ENCODE measurements around the gene GDF10. TPM values are rescaled to one million over a fixed set of nuclear protein-coding genes. Genes with fewer than 3 reads are reported as not detected.

Gene GDF10
- total RNA-seq, 2 donors from 2014 or later: 0.63 to 1.9 TPM

- no peaks in the 10 kb centered on the region for H3K36me3 ChIP-seq
- H3K27me3 ChIP-seq: no peaks in the 10 kb centered on the region
- peak; percentile 23 for DNase-seq (ENCODE audit: low spot score)
- no peak for TF ChIP-seq CTCF (IDR thresholded peaks at IDR 0.05)
- H3K9me3 ChIP-seq: no peaks in the 10 kb centered on the region
- H3K4me3 ChIP-seq: no peak overlapping the region
- no peak overlapping the region for H3K27ac ChIP-seq
- H3K4me1 ChIP-seq: peaks cover 0 to 18% of the 10 kb centered on the region in 2 donors
Measured at GRCh38 chr10:47285381-47286115, 14.4 kb upstream of the GDF10 start.

- TF ChIP-seq CTCF (IDR thresholded peaks at IDR 0.05): no peak
- no peak overlapping the region for H3K27ac ChIP-seq
- no peaks in the 10 kb centered on the region for H3K36me3 ChIP-seq
- H3K27me3 ChIP-seq: no peaks in the 10 kb centered on the region
- H3K4me1 ChIP-seq: peaks cover 0 to 18% of the 10 kb centered on the region in 2 donors
- no peak overlapping the region for H3K4me3 ChIP-seq
- no peaks in the 10 kb centered on the region for H3K9me3 ChIP-seq
- peak; percentile 23 for DNase-seq (ENCODE audit: low spot score)
Measured at GRCh38 chr10:47286116-47286505, 13.9 kb upstream of the GDF10 start.

DNA sequence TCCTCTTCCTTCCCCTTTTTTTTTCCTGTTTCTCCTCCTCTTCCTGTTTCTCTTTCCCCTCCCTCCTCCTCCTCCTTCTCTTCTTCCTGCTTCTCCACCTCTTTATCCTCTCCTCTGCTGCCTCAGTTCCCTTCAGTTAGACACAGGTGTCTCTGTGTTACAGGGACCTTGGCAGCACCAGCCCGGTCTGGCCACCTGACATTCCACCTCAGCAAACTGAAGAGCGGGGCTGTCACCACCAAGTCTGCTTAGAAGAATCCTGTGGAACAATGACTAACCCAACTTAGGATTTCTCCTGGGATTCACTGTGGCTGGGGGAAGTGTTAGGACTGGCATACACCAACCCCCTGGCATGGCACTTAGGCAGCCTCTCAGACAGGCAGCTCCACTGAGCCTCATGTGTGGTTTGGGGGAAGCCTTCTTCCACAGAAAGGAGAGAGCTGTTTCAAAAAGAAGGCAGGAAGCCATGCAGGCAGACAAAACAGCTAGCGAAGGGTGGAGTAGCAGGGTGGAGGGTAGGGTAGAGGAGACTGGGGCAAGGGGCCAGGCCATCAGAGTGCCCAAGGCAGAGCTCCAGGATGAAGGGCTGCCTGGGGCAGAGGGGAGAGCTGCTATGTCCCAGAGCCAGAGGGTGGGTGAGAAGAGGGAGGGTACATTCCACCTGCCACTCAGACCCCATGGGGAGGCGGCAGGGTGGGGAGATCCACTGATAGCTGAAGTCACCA is 13.2 kb upstream of the GDF10 start:
- DNase-seq (ENCODE audit: low spot score): peak; percentile 43
- no peaks in the 10 kb centered on the region for H3K27me3 ChIP-seq
- H3K36me3 ChIP-seq: no peaks in the 10 kb centered on the region
- H3K27ac ChIP-seq: peak overlapping the region; percentile 16 to 45
- H3K4me3 ChIP-seq: no peak overlapping the region
- TF ChIP-seq CTCF (IDR thresholded peaks at IDR 0.05): no peak
- H3K4me1 ChIP-seq: peaks cover 0 to 18% of the 10 kb centered on the region in 2 donors
- H3K9me3 ChIP-seq: no peaks in the 10 kb centered on the region

GRCh38 chr10:47287365-47287802 is 12.6 kb upstream of the GDF10 start:
- no peaks in the 10 kb centered on the region for H3K27me3 ChIP-seq
- peaks cover 0 to 18% of the 10 kb centered on the region in 2 donors for H3K4me1 ChIP-seq
- DNase-seq (ENCODE audit: low spot score): peak; percentile 59
- no peak overlapping the region for H3K4me3 ChIP-seq
- peak overlapping the region; percentile 16 to 45 for H3K27ac ChIP-seq
- H3K36me3 ChIP-seq: no peaks in the 10 kb centered on the region
- no peak for TF ChIP-seq CTCF (IDR thresholded peaks at IDR 0.05)
- no peaks in the 10 kb centered on the region for H3K9me3 ChIP-seq

GRCh38 chr10:47287805-47288204 is 12.2 kb upstream of the GDF10 start:
- no peaks in the 10 kb centered on the region for H3K9me3 ChIP-seq
- no peak overlapping the region for H3K4me3 ChIP-seq
- TF ChIP-seq CTCF (IDR thresholded peaks at IDR 0.05): no peak
- no peak overlapping the region for H3K27ac ChIP-seq
- DNase-seq (ENCODE audit: low spot score): peak; percentile 23
- peaks cover 0 to 18% of the 10 kb centered on the region in 2 donors for H3K4me1 ChIP-seq
- H3K36me3 ChIP-seq: no peaks in the 10 kb centered on the region
- H3K27me3 ChIP-seq: no peaks in the 10 kb centered on the region

Data from right atrium auricular region (tissue), 2 donors.